Measurements from ENCODE around the gene SLC22A1.

SLC22A1 gene

DNA sequence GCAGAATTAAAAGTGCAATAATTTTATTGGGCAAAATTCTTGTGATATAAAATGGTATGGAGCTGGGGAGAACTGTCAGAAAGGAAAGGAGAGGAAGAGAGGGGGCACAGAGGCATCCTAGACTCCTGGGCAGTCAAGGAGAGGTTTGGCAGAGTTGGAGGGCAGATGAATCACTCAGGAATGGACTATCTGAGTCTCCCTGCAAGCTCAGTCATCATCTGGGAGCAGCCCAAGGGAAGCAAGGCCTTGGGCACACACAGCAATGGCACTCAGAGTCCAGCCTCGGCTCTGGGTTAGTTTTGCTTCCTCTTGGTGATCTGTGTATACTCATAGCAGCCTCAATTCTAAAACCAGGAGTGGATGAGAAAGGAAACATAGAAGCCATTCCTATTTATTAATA, 67.2 kb downstream of the SLC22A1 start:
- no peak for DNase-seq

DNA sequence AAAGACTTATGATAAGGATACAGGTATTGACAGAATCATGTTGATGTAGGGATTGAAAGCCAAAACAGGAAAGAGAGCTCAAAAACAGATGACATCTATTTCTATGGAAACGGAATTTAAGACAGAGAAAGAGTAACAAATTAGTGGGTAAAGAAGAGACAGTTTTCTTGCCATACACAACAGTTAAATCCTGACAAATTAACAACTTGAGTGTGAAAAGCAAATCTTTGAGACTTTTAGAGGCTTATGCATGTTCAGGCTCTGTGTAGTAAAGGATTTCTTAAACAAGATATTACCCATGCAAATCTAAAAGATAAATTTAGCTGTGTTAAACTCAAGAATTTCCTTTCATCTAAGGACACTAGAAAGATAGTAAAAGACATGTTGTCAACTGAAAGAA, 68.5 kb downstream of the SLC22A1 start:
- DNase-seq = no peak

DNA sequence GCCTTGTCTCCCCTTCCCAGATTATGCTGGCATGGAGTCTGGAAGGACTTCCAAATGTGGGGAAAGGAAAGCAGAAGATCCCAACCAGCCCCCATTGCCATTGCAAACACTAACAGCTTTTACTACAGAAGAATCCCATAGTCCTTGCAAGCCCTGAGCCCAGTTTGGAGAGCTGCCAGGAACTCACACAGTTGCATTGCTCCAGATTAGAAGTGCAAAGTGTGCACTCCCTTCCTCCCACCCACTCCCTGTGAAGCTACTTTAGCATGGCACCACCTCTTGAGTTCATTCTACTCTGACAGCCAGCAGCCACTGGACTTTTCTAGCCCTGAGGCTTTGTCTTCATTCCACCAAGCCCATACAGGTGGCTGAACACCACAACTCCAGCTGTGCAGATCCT, 69.4 kb downstream of the SLC22A1 start:
- no peak for DNase-seq

DNA sequence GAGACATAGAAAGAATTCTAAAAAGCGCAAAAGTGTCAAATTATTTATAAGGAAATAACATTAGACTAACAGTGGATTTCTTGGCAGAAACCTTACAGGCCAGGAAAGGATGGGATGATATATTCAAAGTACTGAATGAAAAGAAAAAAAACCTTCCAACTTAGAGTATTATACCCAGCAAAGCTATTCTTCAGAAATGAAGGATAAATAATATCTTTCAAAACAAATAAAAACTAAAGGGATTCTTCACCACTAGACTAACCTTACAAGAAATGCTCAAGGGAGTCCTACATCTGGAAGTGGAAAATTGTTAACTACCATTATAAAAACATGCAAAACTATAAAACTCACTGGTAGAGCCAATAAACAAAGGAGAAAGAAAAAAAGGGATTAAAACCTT, 71.2 kb downstream of the SLC22A1 start:
- no peak for DNase-seq

DNA sequence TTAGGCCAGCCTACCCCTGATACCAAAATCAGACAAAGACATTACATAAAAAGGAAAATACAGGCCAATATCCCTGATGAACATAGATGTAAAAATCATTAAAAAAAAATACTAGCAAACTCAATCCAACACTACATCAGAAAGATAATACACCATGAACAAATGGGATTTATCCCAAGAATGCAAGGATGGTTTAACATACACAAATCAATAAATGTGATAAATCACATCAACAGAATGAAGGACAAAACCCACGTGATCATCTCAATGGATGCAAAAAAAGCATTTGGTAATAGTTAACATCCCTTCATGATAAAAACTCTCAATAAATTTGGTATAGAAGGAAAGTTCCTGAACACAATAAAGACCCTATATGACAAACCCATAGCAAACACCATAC, 73.2 kb downstream of the SLC22A1 start:
- DNase-seq = no peak

DNA sequence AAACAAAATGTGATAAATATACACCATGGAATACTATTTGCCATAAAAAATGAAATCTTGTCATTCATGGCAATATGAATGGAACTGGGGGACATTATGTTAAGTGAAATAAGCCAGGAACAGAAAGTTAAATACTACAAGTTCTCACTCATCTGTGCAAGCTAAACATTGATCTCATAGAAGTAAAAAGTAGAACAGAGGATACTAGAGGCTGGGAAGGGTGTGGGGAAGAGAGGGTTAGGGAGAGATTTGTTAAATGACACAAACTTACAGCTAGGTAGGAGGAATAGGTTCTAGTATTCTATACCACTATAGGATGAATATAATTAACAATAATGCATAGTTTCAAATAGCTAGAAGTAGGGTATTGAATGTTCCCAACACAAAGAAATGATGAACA, 76.0 kb downstream of the SLC22A1 start:
- no peak for DNase-seq

DNA sequence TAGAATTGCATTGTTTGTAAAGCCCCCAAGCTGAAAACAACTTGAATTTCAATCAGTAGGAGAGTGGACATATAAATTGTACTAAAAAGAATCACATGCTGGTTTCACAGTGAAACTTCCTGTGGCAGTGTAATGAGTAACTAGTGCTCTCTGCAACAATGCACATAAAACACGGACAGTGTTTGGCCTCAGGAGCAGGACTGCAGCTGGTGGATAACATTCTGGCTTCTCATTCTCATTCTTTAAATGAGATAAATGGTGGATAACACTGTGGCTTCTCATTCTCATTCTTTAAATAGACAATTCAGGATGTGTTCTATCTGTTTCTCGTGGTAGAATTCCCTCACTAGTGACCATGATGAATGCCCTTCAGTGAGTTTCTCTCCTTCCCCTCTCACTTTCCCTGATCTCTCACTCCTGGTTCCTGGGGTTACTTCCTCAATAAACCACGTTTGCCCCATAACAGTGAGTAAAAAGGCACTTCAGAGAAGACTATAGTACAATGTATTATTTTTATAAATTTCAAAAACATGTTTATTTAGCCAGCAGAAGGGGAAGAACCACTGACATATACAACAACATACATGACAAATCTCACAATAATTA, 77.1 kb downstream of the SLC22A1 start:
- DNase-seq = no peak

DNA sequence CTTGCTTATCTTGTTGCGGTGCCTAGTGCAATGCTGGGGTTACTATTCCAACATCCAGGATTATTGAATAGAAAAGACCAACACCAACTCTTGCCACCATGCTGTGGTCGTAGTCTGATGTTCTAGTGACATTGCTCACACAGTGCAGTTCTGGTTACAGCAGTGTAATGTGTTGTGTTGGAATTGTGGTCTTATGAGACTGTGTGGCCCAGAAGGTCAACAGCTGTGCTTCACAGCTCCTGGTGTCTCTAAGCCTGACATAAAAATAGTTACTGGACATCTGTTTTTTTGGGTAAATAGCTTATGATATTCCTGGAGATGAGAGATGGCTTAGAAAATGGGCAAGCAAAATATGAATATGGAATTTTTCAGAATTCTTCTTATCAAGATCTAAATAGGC, 79.4 kb downstream of the SLC22A1 start:
- DNase-seq = no peak

DNA sequence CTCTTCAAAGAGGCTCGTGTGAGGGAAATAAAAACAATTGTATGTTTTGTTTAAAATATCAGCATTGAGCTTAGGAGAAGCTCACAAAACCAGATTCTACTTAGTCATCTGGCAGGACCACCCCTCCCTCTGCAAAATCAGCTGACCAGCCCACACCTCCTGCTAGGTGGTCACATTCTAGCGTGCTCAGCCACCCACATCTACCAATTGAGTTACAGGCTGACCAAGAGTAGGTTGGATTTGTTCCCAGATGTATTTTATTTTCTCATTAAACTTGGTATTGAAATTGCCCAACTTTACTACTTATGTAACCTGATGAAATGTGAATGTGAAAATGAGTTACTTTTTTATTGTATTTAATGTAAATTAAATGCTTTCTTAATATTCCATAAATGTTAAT, 80.8 kb downstream of the SLC22A1 start:
- no peak for DNase-seq

DNA sequence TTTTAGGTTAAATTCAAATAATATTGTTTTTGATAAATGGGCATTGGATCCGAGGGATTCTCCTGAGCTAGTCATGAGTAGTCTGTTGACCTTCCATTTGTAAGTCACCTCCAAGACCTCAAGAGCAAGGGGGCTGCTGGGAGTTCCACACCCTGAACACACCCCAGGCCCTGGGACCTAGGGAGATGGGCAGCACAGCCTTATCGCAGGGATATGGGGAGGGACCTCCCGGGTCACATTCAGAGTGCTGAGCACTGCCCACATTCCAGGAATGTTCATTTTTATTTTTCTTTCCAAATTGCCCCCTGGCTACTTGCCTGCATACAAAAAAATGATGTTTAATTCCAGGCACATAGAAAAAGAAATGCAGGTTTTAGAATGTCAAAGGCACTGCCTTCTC, 81.5 kb downstream of the SLC22A1 start:
- no peak for DNase-seq

DNA sequence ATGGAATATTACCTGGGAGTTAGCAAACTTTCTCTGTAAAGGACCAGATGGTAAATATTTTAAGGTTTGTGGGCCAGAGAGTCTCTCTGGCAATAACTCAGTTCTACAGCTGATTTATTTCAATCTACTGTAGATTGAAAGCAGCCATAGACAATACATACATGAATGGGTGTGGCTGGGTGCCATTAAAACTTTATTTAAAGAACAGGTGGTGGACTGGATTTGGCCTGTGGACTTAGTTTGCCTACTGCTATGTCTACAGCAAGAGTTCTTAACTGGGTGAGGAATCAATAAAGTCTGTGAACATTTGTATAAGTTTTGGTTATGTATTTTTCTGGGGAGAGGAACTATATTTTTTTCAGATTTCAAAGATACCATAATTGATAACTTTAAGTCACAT, 81.9 kb downstream of the SLC22A1 start:
- no peak for DNase-seq

DNA sequence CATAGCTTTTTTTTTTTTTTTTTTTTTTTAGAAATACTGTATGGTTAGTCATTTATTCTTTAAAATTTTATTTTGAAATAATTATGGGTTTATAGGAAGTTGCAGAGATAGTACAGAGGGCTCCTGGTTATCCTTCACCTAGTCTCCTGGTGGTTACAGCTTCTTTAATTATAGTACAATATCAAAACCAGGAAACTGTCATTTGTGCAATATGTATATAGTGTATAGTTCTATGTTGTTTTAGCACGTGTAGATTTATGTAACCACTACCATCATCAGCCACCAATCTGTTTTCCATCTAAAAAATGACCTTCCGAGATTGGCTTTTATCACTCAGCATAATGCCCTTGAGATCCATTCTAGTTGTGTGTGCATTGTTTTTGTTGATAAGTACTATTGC, 82.3 kb downstream of the SLC22A1 start:
- no peak for DNase-seq

DNA sequence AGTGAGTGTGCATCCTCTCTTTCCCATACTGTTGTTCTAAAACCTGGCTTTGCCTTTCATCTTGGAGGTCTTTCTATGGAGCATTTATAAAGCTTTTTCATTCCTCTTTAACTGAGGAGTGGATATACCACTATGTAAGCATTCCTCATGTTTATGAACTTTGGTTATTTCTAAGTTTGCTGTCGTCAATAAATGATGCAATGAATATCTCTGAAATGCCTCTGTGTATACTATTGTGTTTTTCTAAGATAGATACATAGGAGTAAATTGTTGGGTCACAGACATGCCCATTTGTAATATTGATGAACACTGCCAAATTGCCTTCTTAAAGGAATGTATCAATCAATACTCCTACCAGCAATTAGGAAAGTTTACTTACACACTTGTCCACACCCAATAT, 83.1 kb downstream of the SLC22A1 start:
- DNase-seq = no peak

DNA sequence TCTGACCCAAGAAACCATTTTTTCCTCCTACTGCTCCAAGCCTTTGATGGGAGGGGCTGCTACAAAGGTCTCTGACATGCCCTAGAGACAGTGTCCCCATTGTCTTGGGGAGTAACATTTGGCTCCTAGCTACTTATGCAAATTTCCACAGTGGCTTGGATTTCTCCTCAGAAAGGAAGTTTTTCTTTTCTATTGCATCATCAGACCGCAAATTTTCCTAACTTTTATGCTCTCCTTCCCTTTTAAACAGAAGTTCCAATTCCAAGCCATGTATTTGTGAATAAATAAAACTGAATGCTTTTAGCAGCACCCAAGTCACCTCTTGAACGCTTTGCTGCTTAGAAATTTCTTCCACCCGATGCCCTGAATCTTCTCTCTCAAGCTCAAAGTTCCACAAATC, 86.0 kb downstream of the SLC22A1 start:
- DNase-seq = no peak

All from activated naive CD4-positive, alpha-beta T cell treated with Interleukin-2 at 50 U/mL for 16 hours (primary cell).